HCT116 (cell line): ENCODE measurements around the gene KRTAP24-1. TPM values are rescaled to one million over a fixed set of nuclear protein-coding genes. Genes with fewer than 3 reads are reported as not detected.

Source experiments
- ATAC-seq: fragments of 200-7000 bp; cut with Tn5 transposase; 2 replicates; pipeline ENCODE4 v1.9.1; 2020; ENCODE audit warnings: mild to moderate bottlenecking, moderate library complexity
- BruUV-seq: library from RNA; stranded (reverse); fragments of 400-500 nt; replicated peaks from 2 replicates; lab custom pipeline; 2021; lab: Mats Ljungman, UMichigan
- CTCF ChIA-PET: fragments of 300-600 bp; sonication (Branson Sonifier 250); formaldehyde crosslinking; loops from one replicate; lab custom pipeline; 2021; ENCODE audit warnings: antibody characterized with exemption; lab: Charles Lee
- POLR2A ChIA-PET: fragments of 300-600, 350-600 bp; sonication (Branson Sonifier 250); formaldehyde crosslinking; loops from one replicate; lab custom pipeline; 2021; ENCODE audit warnings: antibody characterized with exemption; lab: Charles Lee
- RAD21 ChIA-PET, 2 experiments: fragments of 300-600 bp; sonication (Branson Sonifier 250); formaldehyde crosslinking; loops; one replicate each; lab custom pipeline; 2023; ENCODE audit warnings: low total read pairs in 2 of 2; ENCODE audit not compliant: uncharacterized antibody in 2 of 2, unreplicated experiment in 2 of 2, low non-redundant PET in 1 of 2; lab: Charles Lee
- DNase-seq: peaks from one replicate; pipeline ENCODE4 v3.0.0-alpha.2; 2010; ENCODE audit warnings: low read depth, low spot score
- H2AFZ ChIP-seq: fragments of 200-600 bp; shearing (Covaris generic), sonication (generic); 2 replicates; pipeline ENCODE4 v1.6.1; 2017; ENCODE audit warnings: low read depth, mixed run types, mixed read lengths, antibody characterized with exemption, low read length; ENCODE audit not compliant: poor library complexity, severe bottlenecking
- H3K27ac ChIP-seq: 2 replicates; pipeline ENCODE4 v1.5.1; 2012; ENCODE audit warnings: low read depth, low read length
- H3K27me3 ChIP-seq: fragments of 200-600 bp; sonication (generic); 2 replicates; pipeline ENCODE4 v1.6.1; 2016; ENCODE audit warnings: mixed run types, low read length, mixed read lengths; ENCODE audit not compliant: insufficient read depth
- H3K36me3 ChIP-seq, 2 experiments: fragments of 200-500 bp in 1 of 2; fragments of 200-600 bp in 1 of 2; sonication (Bioruptor generic) in 1 of 2; sonication (generic) in 1 of 2; 2 replicates each; pipeline versions ENCODE4 v1.5.1 to v1.6.1; 2014 to 2016; ENCODE audit warnings: low read length in 2 of 2, inconsistent platforms in 1 of 2, mixed read lengths in 1 of 2, mixed run types in 1 of 2; ENCODE audit not compliant: insufficient read depth in 2 of 2, control insufficient read depth in 1 of 2
- H3K4me1 ChIP-seq, 2 experiments: fragments of 200-600 bp in 1 of 2; sonication (generic) in 1 of 2; 2 replicates each; pipeline versions ENCODE4 v1.5.1 to v1.6.1; 2012 to 2017; ENCODE audit warnings: low read length in 2 of 2, inconsistent platforms in 1 of 2, mild to moderate bottlenecking in 1 of 2, mixed read lengths in 1 of 2, mixed run types in 1 of 2, moderate library complexity in 1 of 2; ENCODE audit not compliant: insufficient read depth in 2 of 2, control insufficient read depth in 1 of 2
- H3K4me2 ChIP-seq: fragments of 200-600 bp; sonication (generic); 2 replicates; pipeline ENCODE4 v1.6.1; 2017; ENCODE audit warnings: mixed run types, low read length, mixed read lengths
- H3K4me3 ChIP-seq, 2 experiments: fragments of 200-600 bp in 1 of 2; sonication (generic) in 1 of 2; replicated peaks in 1 of 2; 2 replicates each; pipeline ENCODE4 v1.5.1; 2011 to 2016; ENCODE audit warnings: low read length in 2 of 2, control low read depth in 1 of 2, low read depth in 1 of 2, mild to moderate bottlenecking in 1 of 2, mixed read lengths in 1 of 2, mixed run types in 1 of 2
- H3K79me2 ChIP-seq: fragments of 200-600 bp; sonication (generic); 2 replicates; pipeline ENCODE4 v1.6.1; 2017; ENCODE audit warnings: mild to moderate bottlenecking, mixed run types, low read length, moderate library complexity, mixed read lengths; ENCODE audit not compliant: insufficient read depth
- H3K9ac ChIP-seq: fragments of 200-600 bp; sonication (generic); 2 replicates; pipeline ENCODE4 v1.6.1; 2016; ENCODE audit warnings: low read length, mixed read lengths
- H3K9me2 ChIP-seq: fragments of 200-600 bp; sonication (generic), shearing (Covaris generic); 2 replicates; pipeline ENCODE4 v1.6.1; 2017; ENCODE audit warnings: mixed run types, mild to moderate bottlenecking, moderate library complexity; ENCODE audit not compliant: insufficient read depth
- H3K9me3 ChIP-seq, 2 experiments: fragments of 200-500 bp in 1 of 2; fragments of 200-600 bp in 1 of 2; sonication (Bioruptor generic) in 1 of 2; sonication (generic) in 1 of 2; 2 replicates each; pipeline ENCODE4 v1.6.1; 2014 to 2017; ENCODE audit warnings: low read length in 2 of 2, mixed read lengths in 2 of 2, inconsistent platforms in 1 of 2, low read depth in 1 of 2, mild to moderate bottlenecking in 1 of 2, mixed run types in 1 of 2, moderate library complexity in 1 of 2; ENCODE audit not compliant: control insufficient read depth in 1 of 2, insufficient read depth in 1 of 2
- H4K20me1 ChIP-seq: fragments of 200-600 bp; sonication (generic), shearing (Covaris generic); 2 replicates; pipeline ENCODE4 v1.6.1; 2017; ENCODE audit warnings: mixed run types, mild to moderate bottlenecking, moderate library complexity; ENCODE audit not compliant: insufficient read depth
- ATF3 ChIP-seq: IDR thresholded peaks from 2 replicates; pipeline ENCODE4 v1.6.1; 2012
- ELF1 ChIP-seq: IDR thresholded peaks from 2 replicates; pipeline ENCODE4 v1.6.1; 2012; ENCODE audit warnings: low read depth, borderline replicate concordance
- FOSL1 ChIP-seq: IDR thresholded peaks from 2 replicates; pipeline ENCODE4 v1.6.1; 2012; ENCODE audit warnings: low read depth
- POLR2AphosphoS5 ChIP-seq: IDR thresholded peaks from 2 replicates; pipeline ENCODE4 v1.6.1; 2011; ENCODE audit warnings: mild to moderate bottlenecking, low read depth, low read length, moderate library complexity
- RAD21 ChIP-seq: IDR thresholded peaks from 2 replicates; pipeline ENCODE4 v1.6.1; 2012; ENCODE audit warnings: low read depth, mild to moderate bottlenecking
- REST ChIP-seq: IDR thresholded peaks from 2 replicates; pipeline ENCODE4 v1.6.1; 2012; ENCODE audit warnings: low read depth
- ZNF274 ChIP-seq: fragments of 200-500 bp; sonication (Bioruptor generic); IDR thresholded peaks from 2 replicates; pipeline ENCODE4 v1.6.1; 2014; ENCODE audit warnings: mild to moderate bottlenecking, low read depth, low read length, inconsistent platforms
- intact Hi-C: fragments of 100-400 bp; cut with micrococcal nuclease; formaldehyde crosslinking; loops from 2 replicates; pipeline ENCODE4 v1.10.0; 2022
- total RNA-seq: library from RNA; stranded (reverse); gene quantifications from one replicate; pipeline ENCODE4 v1.2.1, GENCODE V29; 2021; ENCODE audit not compliant: unreplicated experiment

Gene KRTAP24-1
- total RNA-seq, 1 experiment from 2014 or later: not detected

- intact Hi-C loops: no loop called here
- Histone ChIP-seq H4K20me1 (no peaks in the 10 kb centered on the region), H2AFZ (no peak overlapping the region), H3K4me3 (no peak overlapping the region), H3K9me2 (no peaks in the 10 kb centered on the region), H3K27me3 (no peaks in the 10 kb centered on the region), H3K4me1 (no peaks in the 10 kb centered on the region), H3K36me3 (no peaks in the 10 kb centered on the region), H3K4me2 (no peak overlapping the region), H3K9ac (no peak overlapping the region), H3K79me2 (no peaks in the 10 kb centered on the region), H3K9me3 (peaks cover 21 to 22% of the 10 kb centered on the region in 2 experiments; a peak in 2 of 4 replicates), H3K27ac (no peak overlapping the region)
- TF ChIP-seq ATF3: no peak
- TF ChIP-seq ZNF274: no peak
- no peak for TF ChIP-seq REST
- no peak for TF ChIP-seq ELF1
- TF ChIP-seq POLR2AphosphoS5: no peak
- TF ChIP-seq RAD21: no peak
- no peak for TF ChIP-seq FOSL1
- CTCF ChIA-PET: no interaction called here
- no peak for ATAC-seq
- POLR2A ChIA-PET: no interaction called here
- RAD21 ChIA-PET: no interaction called here
- BruUV-seq: no TSS peak
- no peak for DNase-seq
These were observed 42.1 kb downstream of the KRTAP24-1 start for GRCh38 chr21:30240661-30241060.
